SU-DHL-6 (cell line): ENCODE data around the gene EIF3B.

Source experiments
- EZH2phosphoT487 ChIP-seq: fragments of 200-600 bp; sonication (generic), shearing (Covaris generic); conservative IDR thresholded peaks from 2 replicates; pipeline ENCODE4 v1.6.1; 2018; ENCODE audit warnings: mild to moderate bottlenecking, antibody characterized with exemption, low read length, moderate library complexity, mixed read lengths
- TF ChIP-seq, protein P1 (sequence below): fragments of 200-600 bp; sonication (generic); IDR thresholded peaks from one replicate; pipeline ENCODE4 v1.5.1; 2017; ENCODE audit warnings: antibody characterized with exemption, mild to moderate bottlenecking, low read length, moderate library complexity; ENCODE audit not compliant: insufficient read depth, poor library complexity, severe bottlenecking

DNA sequence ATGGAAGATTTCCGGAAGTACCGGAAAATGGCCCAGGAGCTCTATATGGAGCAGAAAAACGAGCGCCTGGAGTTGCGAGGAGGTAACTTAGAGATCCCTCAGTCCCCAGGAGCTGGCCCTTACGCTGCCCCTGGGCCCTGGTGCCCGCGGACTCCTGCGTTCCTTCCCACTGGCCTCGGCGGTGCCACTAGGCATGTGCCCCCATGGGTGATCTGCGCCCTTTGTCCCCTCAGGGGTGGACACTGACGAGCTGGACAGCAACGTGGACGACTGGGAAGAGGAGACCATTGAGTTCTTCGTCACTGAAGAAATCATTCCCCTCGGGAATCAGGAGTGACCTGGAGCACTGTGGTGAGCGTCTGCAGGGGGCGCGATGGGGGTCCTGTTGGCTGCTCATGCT is 24.5 kb downstream of the EIF3B start:
- TF ChIP-seq, protein P1, sequence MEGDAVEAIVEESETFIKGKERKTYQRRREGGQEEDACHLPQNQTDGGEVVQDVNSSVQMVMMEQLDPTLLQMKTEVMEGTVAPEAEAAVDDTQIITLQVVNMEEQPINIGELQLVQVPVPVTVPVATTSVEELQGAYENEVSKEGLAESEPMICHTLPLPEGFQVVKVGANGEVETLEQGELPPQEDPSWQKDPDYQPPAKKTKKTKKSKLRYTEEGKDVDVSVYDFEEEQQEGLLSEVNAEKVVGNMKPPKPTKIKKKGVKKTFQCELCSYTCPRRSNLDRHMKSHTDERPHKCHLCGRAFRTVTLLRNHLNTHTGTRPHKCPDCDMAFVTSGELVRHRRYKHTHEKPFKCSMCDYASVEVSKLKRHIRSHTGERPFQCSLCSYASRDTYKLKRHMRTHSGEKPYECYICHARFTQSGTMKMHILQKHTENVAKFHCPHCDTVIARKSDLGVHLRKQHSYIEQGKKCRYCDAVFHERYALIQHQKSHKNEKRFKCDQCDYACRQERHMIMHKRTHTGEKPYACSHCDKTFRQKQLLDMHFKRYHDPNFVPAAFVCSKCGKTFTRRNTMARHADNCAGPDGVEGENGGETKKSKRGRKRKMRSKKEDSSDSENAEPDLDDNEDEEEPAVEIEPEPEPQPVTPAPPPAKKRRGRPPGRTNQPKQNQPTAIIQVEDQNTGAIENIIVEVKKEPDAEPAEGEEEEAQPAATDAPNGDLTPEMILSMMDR: no peak
- TF ChIP-seq EZH2phosphoT487: no peak
